ENCODE results near the gene FGG. TPM values are rescaled to one million over a fixed set of nuclear protein-coding genes. Genes with fewer than 3 reads are reported as not detected.

The FGG gene
- total RNA-seq, 1 donor from 2014 or later, result 515 TPM

DNA sequence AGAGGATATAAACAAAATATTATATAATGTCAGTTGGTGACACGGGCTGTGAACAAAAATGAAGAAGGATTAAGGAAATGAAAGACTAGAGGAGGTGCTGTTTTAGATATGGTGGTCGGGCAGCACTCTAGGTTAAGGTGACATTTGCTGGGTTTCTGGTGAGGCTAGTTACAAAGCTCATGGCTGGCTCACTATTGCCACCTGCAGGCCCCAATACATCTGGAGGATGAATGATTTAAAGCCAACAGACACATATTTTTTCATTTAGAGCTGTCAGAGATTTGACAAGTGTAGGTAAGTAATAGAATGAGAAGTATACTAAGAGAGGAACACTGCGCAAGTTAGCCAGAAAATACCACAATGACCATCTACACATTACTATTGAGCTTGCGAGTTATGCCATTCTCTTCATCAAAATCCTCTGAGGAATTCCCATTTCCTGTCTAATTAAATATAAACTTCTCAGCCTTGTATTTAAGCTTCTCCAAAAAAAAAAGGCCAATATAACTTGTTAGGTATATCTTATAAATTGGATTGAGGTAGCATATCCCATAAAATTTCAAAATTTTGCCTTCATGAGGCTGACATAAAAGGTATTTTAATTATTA, 6.4 kb upstream of the FGG start:
- intact Hi-C loops (cut with DNase I), result no loop called here
- H3K4me3 ChIP-seq, result no peak overlapping the region
- H3K27me3 ChIP-seq, result no peaks in the 10 kb centered on the region
- DNase-seq (peak; percentile 66), ATAC-seq (peak; percentile 84)
- TF ChIP-seq, protein P1, sequence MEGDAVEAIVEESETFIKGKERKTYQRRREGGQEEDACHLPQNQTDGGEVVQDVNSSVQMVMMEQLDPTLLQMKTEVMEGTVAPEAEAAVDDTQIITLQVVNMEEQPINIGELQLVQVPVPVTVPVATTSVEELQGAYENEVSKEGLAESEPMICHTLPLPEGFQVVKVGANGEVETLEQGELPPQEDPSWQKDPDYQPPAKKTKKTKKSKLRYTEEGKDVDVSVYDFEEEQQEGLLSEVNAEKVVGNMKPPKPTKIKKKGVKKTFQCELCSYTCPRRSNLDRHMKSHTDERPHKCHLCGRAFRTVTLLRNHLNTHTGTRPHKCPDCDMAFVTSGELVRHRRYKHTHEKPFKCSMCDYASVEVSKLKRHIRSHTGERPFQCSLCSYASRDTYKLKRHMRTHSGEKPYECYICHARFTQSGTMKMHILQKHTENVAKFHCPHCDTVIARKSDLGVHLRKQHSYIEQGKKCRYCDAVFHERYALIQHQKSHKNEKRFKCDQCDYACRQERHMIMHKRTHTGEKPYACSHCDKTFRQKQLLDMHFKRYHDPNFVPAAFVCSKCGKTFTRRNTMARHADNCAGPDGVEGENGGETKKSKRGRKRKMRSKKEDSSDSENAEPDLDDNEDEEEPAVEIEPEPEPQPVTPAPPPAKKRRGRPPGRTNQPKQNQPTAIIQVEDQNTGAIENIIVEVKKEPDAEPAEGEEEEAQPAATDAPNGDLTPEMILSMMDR (IDR thresholded peaks at IDR 0.05), result peak; percentile 57
- H3K36me3 ChIP-seq, result no peaks in the 10 kb centered on the region
- H3K9me3 ChIP-seq, result no peaks in the 10 kb centered on the region
- H3K4me1 ChIP-seq, result no peaks in the 10 kb centered on the region
- no peak overlapping the region for H3K27ac ChIP-seq

DNA sequence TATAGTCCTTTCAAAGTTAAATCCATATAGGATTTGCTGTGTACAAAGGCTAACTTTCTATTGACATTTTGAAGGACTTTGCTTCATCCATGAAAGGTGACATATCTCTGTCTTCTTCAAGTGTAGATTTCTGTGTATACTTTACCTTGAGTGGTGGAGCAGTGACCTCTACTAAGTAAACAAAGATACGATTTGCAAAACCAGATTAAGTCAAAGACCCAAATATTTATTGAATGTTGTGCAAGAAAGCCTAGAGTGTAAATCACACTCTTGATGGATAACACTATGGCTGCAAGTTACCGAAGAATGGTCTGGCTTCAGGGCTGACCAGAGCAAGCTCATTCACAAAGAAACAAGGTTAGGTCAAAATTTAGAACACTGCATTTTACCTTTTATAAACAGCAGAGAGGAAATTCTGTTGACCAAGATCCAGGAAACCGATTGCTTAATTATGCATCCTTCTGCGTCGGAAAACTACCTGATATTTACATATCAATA, 5.4 kb upstream of the FGG start:
- Histone ChIP-seq H3K36me3 (no peaks in the 10 kb centered on the region), H3K27me3 (no peaks in the 10 kb centered on the region), H3K4me1 (no peaks in the 10 kb centered on the region), H3K27ac (no peak overlapping the region), H3K4me3 (no peak overlapping the region), H3K9me3 (no peaks in the 10 kb centered on the region)
- DNase-seq, result no peak
- TF ChIP-seq, protein P1 (IDR thresholded peaks at IDR 0.05), result no peak
- no peak for ATAC-seq
- intact Hi-C loops (cut with DNase I), result no loop called here

DNA sequence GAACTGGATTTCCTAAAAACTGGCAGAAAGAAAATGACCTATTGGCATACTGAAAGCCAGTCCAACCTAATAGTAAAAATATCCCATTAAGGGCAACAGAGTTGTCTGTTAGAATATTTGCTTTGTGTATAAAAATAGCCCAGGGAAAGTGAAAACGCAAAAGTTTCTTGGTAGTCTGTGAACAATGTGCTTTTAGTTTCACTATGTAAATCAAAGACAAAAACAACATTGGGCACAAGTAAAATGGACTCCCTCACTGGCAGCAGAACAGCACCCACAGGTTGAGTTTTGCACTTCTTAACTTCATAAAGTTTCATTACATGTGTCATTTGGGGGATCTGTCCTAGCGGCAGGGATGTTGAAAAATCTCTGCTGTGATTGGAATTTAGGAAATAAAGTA, 4.3 kb upstream of the FGG start:
- Histone ChIP-seq H3K36me3 (no peaks in the 10 kb centered on the region), H3K9me3 (no peaks in the 10 kb centered on the region), H3K4me1 (no peaks in the 10 kb centered on the region), H3K4me3 (no peak overlapping the region), H3K27ac (no peak overlapping the region), H3K27me3 (no peaks in the 10 kb centered on the region)
- intact Hi-C loops (cut with DNase I), result no loop called here
- no peak for DNase-seq
- TF ChIP-seq, protein P1 (IDR thresholded peaks at IDR 0.05), result no peak
- no peak for ATAC-seq

DNA sequence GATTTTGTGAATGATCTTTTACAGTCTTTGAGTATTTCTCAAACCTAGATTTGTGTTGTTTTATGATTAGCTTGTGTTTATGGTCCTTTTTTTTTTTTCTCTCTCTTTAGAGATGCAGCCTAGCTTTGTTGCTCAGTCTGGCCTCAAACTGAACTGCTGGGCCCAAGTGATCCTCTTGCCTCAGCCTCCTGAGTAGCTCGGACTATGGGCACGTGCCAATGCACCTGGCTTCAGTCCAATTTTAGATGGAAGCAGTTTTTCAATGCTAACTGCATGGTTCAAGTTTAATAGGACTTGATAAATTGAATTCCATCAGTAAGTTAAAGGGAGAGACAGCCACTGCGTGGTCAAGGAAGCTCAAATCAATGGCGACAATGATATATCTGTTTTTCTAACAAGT, 3.8 kb upstream of the FGG start:
- ATAC-seq, result no peak
- Histone ChIP-seq H3K4me1 (no peaks in the 10 kb centered on the region), H3K9me3 (no peaks in the 10 kb centered on the region), H3K4me3 (no peak overlapping the region), H3K27ac (no peak overlapping the region), H3K36me3 (no peaks in the 10 kb centered on the region), H3K27me3 (no peaks in the 10 kb centered on the region)
- TF ChIP-seq, protein P1 (IDR thresholded peaks at IDR 0.05), result no peak
- intact Hi-C loops (cut with DNase I), result no loop called here
- DNase-seq, result no peak

DNA sequence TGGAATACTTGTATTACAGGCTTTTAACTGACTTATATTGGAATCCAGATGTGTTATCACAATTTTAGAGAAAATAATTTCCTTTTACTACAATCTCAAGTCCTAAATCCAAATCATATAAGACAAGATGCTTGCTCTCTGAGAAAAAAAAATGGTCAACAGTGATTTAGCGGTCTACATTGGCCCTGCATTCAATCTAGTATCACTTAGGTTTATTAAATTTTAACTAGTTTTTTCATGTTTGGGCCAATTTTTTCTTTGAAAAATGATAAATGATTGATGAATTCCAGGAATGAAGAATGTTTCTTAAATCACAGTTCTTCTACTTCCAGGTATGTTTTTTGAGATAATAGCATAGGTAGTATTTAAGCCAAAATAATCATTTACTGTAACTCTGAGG, 2.8 kb upstream of the FGG start:
- H3K27me3 ChIP-seq, result no peaks in the 10 kb centered on the region
- H3K27ac ChIP-seq, result no peak overlapping the region
- H3K4me1 ChIP-seq, result no peaks in the 10 kb centered on the region
- ATAC-seq (no peak), DNase-seq (no peak)
- H3K9me3 ChIP-seq, result no peaks in the 10 kb centered on the region
- TF ChIP-seq, protein P1 (IDR thresholded peaks at IDR 0.05), result no peak
- H3K36me3 ChIP-seq, result no peaks in the 10 kb centered on the region
- no peak overlapping the region for H3K4me3 ChIP-seq
- intact Hi-C loops (cut with DNase I), result no loop called here

DNA sequence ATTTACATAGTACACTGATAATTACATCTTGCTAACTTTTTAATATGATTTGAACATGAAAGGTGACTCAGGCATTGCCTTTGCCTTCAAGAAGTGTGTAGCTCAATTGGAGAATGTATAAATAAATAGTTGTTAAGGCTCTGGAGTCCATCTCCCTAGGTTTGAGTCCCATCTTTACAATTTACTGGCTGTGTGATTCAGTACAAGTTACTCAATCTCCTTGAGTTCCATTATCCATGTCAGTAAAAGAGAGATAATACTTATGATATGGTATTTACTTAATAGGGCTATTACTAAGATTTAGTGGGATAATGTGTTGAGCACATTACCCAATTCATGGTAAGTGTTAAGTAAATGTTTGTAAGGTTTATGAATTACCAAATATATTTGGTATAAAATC, 1.9 kb upstream of the FGG start:
- Histone ChIP-seq H3K9me3 (no peaks in the 10 kb centered on the region), H3K36me3 (no peaks in the 10 kb centered on the region), H3K4me1 (no peaks in the 10 kb centered on the region), H3K4me3 (no peak overlapping the region), H3K27ac (no peak overlapping the region), H3K27me3 (no peaks in the 10 kb centered on the region)
- DNase-seq (no peak), ATAC-seq (no peak)
- TF ChIP-seq, protein P1 (IDR thresholded peaks at IDR 0.05), result no peak
- intact Hi-C loops (cut with DNase I), result no loop called here
